GM13976 (cell line): ENCODE results near the gene ENTHD1.

Source experiments
- DNase-seq: peaks from one replicate; pipeline ENCODE4 v3.0.0; 2012; ENCODE audit warnings: low spot score
- CTCF ChIP-seq: IDR thresholded peaks from 2 replicates; pipeline ENCODE4 v1.5.1; 2012; ENCODE audit warnings: borderline replicate concordance, mild to moderate bottlenecking; ENCODE audit not compliant: insufficient read depth; ENCODE audit errors: extremely low read depth, missing control alignments, control extremely low read depth
- in situ Hi-C: fragments of 300-500 bp; cut with MboI; formaldehyde crosslinking; loops from one replicate; pipeline ENCODE4 v1.12.0; 2022; ENCODE audit warnings: low sequenced_read_pairs, mixed read lengths, inconsistent platforms; ENCODE audit not compliant: unreplicated experiment

The ENTHD1 gene

DNA sequence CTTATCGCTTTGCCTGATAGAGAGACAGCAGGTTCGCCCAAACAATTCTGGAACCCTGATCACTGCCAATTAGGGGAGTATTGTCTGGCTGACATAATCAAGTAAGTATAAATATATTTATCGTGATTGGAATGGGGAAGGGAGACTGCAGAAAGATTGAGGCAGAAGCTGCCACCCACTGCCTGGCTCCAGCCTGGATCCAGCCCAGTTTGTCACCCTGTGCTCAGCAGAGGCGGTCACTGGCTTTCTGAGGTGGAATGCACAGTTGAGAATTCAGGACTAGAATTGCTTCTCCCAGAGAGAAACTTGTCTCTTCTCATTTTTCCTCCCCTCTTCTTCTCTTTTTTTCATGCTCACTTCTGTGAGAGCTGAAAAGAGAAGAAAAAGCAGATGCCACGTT lies 33.2 kb upstream of the ENTHD1 start:
- TF ChIP-seq CTCF: no peak
- DNase-seq: no peak
- in situ Hi-C loops: no loop called here

GRCh38 chr22:39925909-39926679 lies 32.5 kb upstream of the ENTHD1 start:
- in situ Hi-C loops: no loop called here
- no peak for TF ChIP-seq CTCF
- DNase-seq: no peak

DNA sequence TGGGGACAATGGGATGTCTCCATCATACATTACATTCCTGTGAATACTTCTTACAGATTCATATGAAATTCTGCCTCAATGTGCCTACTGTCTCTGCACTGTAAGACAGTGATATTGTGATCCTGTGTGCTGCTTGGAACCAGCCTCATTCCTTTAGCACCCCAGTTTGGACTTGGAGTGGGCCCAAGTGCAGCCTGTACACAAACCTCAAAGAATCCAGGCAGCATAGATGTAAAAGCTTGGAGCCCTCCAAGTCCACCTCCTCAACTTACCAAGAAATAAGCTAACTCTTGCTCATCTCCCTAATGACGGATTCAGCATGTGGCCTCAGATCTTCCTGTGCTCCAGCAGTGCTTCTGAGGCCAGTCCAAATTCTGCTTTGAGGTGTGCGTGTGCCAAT lies 31.7 kb upstream of the ENTHD1 start:
- TF ChIP-seq CTCF: no peak

DNA sequence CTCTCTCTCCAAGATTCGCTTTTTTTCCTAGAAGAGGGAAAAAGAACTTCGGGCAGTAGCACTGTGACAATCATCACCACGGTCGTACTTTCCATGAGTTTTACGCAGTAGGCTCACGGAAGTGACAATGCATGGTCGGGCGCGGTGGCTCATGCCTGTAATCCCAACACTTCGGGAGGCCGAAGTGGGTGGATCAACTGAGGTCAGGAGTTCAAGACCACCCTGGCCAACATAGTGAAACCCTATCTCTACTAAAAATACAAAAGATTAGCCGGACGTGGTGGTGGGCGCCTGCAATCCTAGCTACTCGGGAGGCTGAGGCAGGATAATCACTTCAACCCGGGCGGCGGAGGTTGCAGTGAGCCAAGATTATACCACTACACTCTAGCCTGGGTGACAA lies 30.7 kb upstream of the ENTHD1 start:
- in situ Hi-C loops: no loop called here
- TF ChIP-seq CTCF: no peak
- no peak for DNase-seq

More for the DNA sequence above, 31.7 kb upstream of the ENTHD1 start:
- in situ Hi-C loops: no loop called here
- DNase-seq: no peak

GRCh38 chr22:39923696-39924095 lies 30.1 kb upstream of the ENTHD1 start:
- no peak for DNase-seq
- in situ Hi-C loops: no loop called here

DNA sequence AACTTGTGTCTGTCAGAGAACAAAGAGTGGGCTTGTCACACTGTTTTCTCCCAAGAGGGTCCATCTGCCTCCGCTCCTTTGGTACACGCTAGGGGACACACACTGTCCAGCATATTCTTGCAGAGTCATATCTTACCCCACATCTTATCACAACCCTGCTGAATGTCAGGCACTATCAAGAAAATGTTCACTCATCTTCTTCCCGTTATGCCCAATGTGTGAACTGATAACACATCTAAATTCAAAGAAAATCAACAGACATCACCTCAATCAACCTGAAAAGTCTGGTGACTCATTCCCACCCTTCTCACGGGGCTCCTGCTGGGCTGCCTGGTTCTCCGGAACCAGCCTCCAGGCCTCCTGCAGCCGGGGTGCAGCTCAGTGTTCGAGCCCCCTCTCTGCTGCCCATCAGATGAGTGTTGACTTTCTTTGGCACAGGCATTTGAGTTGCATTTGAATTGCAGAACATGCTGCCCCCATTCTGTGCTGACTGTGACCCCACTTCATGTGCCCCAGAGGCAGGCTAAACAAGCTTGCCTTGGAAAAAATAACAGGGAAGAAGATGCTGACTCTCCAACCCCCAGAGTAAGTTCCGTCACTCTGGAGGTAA lies 26.7 kb upstream of the ENTHD1 start:
- TF ChIP-seq CTCF: no peak
- in situ Hi-C loops: no loop called here
- no peak for DNase-seq

More at GRCh38 chr22:39923696-39924095, 30.1 kb upstream of the ENTHD1 start:
- no peak for TF ChIP-seq CTCF
